Panc1 (cell line): ENCODE measurements around the gene NCOR2.

ENCODE experiments used
- CTCF ChIP-seq: fragments of 450-650 bp; IDR thresholded peaks from 2 replicates; pipeline ENCODE4 v1.5.1; 2017; ENCODE audit warnings: mild to moderate bottlenecking
- POLR2AphosphoS5 ChIP-seq: IDR thresholded peaks from 2 replicates; pipeline ENCODE4 v1.6.1; 2012; ENCODE audit warnings: mild to moderate bottlenecking, low read depth, low read length, moderate library complexity
- REST ChIP-seq, 2 experiments: IDR thresholded peaks; 2 replicates each; pipeline ENCODE4 v1.6.1; 2011 to 2012; ENCODE audit warnings: low read depth in 2 of 2, control low read depth in 1 of 2, low read length in 1 of 2, mild to moderate bottlenecking in 1 of 2, moderate library complexity in 1 of 2; ENCODE audit not compliant: insufficient read depth in 1 of 2
- SIN3A ChIP-seq: IDR thresholded peaks from 2 replicates; pipeline ENCODE4 v1.6.1; 2012; ENCODE audit warnings: low read depth, mild to moderate bottlenecking, low read length, moderate library complexity, borderline replicate concordance; ENCODE audit not compliant: insufficient read depth
- TCF7L2 ChIP-seq: IDR thresholded peaks from 2 replicates; pipeline ENCODE4 v1.6.1; 2011; ENCODE audit warnings: mild to moderate bottlenecking, low read depth, low read length, inconsistent platforms

GRCh38 chr12:124557518-124558223 lies 9.7 kb downstream of the NCOR2 start:
- TF ChIP-seq CTCF: no peak
- no peak for TF ChIP-seq SIN3A
- TF ChIP-seq TCF7L2: no peak
- TF ChIP-seq REST (IDR thresholded peaks at IDR 0.05; ENCODE audit: insufficient read depth in 1 of 2, low read depth in 2 of 2, low read length in 1 of 2): no peak
- no peak for TF ChIP-seq POLR2AphosphoS5
